ENCODE measurements around the gene KMT2B.
"Not testable (repeated sequence)": the region's sequence is repeated elsewhere in the genome, so short reads cannot be mapped to it uniquely, and the experiment has no call there.

Gene KMT2B

DNA sequence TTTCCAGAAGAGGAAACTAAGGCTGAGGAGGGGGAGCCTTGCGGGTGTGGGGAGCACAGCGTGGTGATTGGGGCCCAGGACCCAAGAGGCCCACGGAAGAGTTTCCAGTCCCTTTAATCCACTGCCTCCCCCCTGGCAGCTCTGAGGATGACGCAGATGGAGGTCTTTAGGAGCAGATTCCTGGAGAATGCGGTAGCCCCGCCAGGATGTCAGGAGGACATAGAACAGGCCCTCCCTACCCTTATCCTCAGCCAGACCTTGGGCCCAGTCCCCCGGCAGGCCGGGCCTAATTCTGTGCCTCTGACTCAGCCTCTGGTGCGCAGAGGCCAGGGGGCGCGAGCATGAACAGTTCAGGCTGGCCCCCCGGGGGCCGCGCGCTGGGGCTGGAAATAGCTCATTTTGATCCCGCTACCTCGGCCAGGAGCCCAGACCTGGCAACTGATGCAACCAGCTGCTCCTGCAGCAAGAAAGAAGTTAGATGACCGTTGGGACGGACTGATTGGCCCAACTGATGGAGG is 39.5 kb downstream of the KMT2B start:
- no peak for DNase-seq (ENCODE audit: low spot score)

DNA sequence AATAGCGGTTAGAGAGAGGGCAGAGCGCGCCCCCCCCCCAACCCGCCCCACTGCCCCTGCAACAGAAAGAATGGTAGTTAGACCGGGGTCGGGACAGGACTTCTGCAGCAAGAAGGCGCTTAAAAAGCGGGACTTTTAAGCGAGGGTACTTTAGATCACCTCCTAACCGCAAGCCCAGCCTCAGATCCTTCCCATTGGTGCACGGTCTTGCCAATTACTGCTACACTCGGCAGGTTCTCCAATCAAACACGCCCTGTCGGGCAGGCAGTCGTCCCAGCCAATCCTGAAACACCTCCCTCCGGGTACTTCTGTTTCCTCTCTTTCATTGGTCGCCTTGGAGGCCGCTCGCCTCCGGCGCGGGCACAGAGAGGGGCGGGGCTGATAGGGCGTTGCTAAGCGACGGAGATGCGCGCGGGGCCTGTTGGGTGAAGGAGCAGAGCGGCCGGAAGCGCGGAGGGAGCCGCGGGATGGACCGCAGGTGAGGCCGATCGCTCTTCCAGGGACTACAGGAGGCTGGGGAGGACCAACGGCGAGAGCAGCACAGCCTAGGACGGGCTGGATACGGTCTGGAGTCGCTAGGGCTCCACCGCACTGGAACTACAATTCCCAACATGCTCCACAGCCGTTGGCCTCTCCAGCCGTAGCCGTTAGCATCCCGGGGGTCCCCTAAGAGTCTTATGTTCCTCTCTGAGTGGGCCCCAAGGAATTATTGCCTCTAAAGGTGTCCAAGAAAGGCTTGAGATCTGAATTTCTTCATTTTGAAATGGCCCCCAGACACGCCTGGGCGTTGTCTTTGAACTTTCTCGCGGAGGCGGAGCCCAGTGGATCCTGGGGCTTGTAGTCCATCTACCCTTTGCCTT is 40.2 kb downstream of the KMT2B start, which contains the start of gene PROSER3:
Gene PROSER3 (plus strand): TSS at position 428 of the 860 bp plus-strand sequence. CDS start 40 bp downstream, at position 468.
- DNase-seq (ENCODE audit: low spot score) = peak; percentile 100

DNA sequence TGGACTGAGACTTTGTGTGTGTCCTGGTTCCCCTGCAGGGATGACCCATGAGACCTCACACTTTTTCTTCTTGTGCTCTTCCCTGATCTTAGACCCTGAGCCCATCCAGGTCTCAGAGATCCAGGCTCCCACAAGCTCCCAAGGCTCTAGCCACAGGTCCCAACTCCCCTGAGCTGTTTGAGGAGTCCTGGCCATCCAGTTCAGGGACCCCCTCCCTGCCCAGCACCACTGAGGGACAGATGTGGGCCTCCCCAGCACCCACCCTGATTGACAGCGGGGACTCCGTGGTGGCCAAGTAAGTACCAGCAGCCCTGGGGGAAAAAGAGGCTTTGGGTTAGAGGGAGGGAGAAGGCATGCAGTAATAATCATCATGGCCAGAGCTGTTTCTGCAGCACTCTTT is 41.9 kb downstream of the KMT2B start:
- DNase-seq (ENCODE audit: low spot score) = no peak

DNA sequence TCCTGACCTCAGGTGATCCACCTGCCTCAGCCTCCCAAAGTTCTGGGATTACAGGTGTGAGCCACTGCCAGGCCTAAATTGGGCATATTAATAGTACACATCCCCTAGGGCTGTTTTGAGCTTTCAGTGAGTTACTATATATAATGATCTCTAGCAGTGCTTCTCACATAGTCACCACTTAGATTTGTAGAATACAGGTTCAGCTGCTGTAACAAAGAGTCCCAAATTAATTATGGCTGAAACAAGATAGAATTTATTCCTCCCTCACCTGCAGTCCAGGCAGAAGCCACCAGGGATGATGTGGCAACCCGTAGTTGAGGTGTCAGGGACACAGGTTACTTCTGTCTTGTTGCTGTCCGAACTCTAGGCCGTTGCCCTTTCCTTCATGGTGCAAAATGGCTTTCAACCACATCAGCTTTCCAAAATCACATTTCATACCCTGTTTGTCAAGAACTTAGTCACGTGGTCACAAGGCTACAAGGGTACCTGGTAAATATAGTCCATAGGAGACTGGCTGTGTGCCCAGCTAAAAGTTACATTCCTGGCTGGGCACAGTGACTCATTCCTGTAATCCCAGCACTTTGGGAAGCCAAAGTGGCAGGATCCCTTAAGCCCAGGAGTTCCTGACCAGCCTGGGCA is 43.0 kb downstream of the KMT2B start:
- no peak for DNase-seq (ENCODE audit: low spot score)

DNA sequence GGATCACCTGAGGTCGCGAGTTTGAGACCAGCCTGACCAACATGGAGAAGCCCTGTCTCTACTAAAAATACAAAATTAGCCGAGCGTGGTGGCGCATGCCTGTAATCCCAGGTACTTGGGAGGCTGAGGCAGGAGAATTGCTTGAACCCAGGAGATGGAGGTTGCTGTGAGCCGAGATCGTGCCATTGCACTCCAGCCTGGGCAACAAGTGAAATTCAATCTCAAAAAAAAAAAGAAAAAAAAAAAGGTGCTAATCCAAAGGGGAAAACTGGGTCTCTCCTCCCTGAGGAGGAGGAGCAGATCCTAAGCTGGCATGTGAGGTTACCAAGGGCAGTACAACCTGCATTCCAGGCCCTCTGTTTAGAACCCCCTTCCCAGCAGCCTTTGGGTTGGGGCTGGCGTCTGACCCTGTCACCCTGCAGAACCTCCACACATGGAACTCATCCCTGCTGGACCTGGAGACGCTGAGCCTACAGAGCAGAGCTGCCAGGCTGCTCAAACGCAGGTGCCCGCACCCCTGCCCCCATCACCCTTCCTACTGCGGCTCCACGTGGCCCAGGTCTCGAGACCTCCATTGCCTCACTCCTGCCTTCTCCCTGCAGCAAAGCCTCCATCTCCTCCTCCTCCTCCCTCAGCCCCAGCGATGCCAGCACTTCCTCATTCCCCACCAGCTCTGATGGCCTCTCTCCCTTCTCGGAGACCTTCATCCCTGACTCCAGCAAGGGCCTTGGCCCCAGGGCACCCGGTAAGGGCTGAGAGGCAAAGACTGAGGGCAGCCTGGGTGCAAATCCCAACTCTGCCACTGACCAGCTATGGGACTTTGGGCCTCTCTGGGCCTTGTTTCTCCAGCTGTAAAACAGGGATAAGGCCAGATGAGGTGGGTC is 46.9 kb downstream of the KMT2B start:
- no peak for DNase-seq (ENCODE audit: low spot score)

DNA sequence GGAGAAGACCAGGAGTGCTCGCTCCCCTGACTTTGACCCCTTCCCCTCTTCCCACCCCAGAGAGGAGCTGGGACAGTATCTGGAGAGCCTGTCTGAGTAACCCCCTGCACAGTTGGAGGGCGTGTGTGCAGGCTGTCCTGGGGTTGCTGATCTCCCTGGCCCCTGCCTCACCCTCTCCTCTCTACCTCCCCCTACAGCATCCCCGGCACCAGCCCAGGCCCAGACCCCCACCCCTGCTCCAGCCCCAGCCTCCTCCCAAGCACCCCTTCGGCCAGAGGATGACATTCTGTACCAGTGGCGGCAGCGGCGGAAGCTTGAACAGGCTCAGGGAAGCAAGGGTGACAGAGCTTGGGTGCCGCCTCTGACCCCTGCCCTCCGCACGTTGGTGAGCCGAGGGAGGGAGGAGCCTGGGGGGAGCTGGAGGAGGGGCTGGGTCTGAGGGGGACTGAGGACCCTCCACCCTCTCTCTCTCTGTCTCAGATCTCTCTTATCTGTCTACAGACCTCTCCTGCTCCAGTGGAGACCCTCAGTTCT is 48.8 kb downstream of the KMT2B start:
- DNase-seq (ENCODE audit: low spot score) = no peak

DNA sequence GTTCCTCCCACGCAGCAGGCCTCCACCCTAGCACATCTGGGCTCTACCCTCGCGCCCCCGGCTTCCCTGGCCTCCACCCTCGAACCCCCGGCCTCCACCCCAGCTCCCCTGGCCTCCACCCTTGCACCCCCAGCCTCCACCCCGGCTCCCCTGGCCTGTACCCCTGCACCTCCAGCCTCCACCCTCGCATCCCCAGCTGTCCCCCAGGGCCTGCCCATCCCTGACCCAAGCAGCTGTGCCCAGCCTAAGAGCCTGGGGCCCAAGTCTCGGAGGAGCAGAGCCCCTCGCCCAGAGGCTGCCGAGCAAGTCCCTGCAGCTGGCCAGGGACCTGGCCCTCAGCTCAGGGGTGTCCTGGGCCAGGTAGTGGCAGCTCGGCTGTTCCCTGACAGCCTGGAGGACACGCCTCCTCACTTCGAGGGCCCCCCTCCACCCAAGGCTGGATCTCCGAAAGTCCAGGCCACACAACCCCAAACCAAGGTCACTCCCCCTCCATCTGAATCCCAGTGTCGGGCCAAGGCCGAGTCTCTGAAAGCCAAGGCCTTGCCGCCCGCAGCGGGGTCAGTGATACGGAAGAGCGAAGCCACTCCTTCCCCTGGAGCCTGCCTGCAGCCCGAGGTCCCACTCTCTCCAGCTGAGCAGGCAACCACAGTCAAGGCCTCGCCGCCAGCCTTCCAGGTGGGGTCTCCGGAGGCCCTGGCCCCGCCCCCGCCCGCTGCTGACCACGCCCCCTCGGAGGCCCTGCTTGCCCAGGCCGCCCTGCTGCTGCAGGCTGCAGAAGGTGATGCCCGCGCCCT is 49.7 kb downstream of the KMT2B start:
- DNase-seq (ENCODE audit: low spot score) = peak; percentile 61

DNA sequence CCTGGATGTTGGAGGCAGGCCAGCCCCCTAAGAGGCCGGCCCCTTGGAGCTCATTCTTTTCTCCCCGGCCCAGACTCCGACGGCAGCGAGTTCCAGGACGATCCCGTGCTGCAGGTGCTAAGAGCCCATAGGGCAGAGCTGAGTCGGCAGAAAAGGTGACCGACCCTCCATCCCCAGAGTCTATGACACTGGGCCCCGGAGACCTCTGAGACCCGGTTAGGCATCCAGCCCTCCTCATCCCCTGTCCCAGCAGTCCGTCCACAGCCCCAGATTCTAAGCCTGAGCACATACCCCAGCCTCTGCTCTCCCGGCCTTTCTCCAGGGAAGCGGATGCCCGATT is 50.2 kb downstream of the KMT2B start:
- DNase-seq (ENCODE audit: low spot score) = no peak

DNA sequence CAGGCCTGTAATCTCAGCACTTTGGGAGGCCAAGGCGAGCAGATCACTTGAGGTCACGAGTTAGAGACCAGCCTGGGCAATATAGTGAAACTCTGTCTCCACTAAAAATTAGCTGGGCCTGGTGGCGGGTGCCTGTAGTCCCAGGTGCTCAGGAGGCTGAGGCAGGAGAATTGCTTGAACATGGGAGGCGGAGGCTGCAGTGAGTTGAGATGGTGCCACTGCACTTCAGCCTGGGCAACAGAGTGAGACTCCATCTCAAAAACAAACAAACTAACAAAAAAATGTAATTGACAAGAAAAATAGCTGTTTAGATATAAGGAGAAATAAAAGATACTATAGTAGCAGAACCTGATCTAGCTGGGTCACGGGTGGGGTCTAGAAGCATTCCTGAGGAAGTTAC is 54.6 kb downstream of the KMT2B start:
- DNase-seq (ENCODE audit: low spot score) = not testable (repeated sequence)

DNA sequence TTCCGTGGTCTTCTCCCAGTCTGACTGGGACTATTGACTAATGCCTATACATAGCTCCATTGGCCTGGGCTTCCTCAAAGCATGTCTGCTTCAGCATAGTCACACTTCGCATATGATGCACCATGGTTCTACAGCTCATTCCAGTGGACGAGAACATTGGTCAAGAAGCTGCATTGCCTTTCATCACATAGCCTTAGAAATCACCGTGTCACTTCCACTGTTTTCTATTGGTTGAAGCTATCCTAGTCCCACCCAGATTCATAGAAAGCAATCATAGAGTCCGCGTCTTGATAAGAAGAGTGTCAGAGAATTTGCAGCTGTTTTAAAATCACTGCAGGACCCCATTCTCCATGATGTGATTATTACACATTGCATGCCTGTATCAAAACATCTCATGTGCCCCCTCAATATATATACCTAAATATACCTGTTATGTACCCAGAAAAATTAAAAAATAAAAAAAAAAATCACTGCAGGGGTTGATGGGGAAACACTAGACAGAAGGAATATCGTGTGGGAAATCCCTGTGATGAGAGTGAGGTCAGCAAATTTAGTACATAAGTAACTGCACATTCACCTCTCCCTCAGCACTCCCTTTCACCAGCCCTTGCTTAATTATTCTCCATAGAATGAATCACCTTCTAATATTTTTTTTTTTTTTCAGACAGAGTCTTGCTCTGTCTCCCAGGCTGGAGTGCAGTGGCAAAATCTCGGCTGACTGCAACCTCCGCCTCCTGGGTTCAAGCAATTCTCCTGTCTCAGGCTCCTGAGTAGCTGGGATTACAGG is 55.4 kb downstream of the KMT2B start:
- DNase-seq (ENCODE audit: low spot score) = no peak

DNA sequence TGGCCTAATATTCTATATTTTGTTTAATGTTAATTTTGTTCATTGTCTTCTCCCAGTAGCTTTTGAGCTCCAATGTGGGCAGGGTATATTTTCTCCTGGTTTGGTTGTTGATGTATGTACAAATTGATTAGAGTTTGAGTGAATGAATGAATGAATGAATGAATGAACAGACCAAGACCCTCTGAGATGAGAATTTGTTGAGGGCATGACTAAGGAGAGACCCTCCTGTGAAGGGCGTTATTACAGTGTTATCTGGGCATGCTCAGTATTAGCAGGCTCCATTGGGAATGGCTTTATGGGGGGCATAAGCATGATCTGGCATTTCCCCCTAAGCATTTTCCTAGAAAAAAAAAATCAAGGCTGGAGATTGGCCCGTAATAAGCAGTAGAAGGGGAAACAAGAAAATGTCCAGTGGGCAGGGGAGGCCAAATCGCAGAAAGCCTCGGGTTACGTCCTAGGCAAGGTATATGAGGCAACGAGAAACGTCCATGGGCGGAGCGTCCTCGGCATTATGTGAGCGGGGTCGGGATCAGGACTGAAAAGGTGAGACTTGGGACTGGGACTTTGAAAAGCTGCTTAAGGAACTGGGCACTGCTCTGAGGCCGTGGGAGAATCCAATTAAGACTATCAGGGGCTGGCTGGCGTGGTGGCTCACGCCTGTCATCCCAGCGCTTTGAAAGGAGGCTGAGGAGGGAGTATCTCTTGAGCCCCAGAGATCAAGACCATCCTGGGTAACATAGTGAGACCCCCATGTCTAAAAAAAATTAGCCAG is 56.7 kb downstream of the KMT2B start:
- no peak for DNase-seq (ENCODE audit: low spot score)

DNA sequence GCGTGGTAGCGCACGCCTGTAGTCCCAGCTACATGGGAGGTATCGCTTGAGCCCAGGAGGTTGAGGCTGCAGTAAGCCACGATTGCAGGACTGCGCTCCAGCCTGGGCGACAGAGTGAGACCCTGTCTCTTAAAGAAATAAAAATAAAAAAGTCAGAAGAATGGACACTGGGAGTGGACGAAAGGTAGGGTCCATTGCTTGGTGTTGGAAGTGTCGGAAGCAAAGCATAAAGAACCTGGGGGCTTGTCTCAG is 57.2 kb downstream of the KMT2B start:
- DNase-seq (ENCODE audit: low spot score) = no peak

DNA sequence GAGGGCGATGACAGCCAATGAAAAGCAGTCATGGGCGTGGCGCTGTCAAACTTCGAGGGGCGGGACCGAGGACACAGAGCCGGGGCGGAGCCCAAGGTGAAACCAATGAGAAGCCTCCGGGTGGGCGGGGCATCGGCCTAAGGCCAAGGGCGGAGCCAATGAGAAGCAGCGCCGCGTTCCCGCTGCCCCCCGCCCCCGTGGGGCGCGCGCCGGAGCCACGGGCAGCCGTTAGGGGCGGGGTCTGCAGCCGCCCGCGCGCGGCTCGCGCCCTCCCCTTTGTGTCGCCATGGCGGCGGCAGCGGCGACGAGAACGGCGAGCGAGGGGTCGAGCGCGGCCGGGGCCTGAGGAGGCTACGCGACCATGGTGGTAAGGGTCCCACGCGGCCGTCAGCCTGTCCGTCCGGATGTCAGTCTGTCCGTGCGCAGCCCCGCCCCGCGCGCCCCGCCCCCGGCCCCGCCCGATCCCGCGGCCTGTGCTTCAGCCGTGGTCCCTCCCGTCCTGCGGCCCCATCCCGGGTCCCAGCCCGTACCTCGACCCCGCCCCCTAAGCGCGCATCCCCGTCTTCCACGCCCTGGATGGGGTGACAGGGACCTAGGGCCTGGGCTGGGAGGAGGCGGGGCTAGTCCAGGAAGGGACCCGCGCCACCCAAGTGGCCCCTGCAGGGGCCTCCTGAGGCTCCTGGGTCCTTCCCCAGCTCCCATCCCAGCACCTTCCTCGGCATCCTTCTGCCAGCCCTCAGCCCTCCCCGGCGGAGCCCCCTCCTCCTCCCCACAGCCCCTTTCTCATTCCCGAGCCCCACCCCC is 57.7 kb downstream of the KMT2B start, which contains the start of gene ARHGAP33:
Gene ARHGAP33 (plus strand): TSS at position 267 of the 804 bp plus-strand sequence. CDS start 95 bp downstream, at position 362.
- DNase-seq (ENCODE audit: low spot score) = peak; percentile 99

DNA sequence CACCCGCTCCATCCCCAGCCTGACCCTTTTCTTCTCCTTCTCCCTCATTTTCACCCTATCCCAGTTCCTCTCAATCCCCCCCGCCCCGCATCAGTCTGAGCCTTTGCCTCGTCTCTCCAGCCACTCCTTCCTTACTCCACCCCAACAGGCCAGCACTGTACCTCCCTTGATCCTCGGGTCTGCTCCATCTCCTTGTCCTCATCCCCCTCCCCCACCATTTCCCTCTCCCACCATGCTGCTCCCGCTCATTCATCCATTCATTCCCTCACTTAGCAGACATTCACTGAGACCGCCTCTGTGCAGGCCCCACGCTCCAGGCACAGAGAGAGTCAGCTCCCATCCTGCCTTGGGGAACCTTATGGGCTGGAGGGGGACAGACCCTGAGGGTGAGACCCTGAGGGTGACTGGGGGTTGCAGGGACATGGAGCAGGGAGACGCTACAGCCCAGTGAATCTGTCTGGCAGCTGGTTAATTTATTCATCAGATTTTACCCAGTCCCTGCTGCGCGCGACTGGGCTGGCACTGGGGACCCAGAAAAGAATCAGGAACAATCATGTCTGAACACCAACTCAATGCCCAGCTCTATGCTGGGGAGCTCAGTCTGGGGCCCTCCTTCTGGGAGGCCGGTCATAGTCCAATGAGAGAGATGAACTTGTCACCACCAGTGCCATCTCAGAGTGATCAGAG is 58.4 kb downstream of the KMT2B start:
- no peak for DNase-seq (ENCODE audit: low spot score)

DNA sequence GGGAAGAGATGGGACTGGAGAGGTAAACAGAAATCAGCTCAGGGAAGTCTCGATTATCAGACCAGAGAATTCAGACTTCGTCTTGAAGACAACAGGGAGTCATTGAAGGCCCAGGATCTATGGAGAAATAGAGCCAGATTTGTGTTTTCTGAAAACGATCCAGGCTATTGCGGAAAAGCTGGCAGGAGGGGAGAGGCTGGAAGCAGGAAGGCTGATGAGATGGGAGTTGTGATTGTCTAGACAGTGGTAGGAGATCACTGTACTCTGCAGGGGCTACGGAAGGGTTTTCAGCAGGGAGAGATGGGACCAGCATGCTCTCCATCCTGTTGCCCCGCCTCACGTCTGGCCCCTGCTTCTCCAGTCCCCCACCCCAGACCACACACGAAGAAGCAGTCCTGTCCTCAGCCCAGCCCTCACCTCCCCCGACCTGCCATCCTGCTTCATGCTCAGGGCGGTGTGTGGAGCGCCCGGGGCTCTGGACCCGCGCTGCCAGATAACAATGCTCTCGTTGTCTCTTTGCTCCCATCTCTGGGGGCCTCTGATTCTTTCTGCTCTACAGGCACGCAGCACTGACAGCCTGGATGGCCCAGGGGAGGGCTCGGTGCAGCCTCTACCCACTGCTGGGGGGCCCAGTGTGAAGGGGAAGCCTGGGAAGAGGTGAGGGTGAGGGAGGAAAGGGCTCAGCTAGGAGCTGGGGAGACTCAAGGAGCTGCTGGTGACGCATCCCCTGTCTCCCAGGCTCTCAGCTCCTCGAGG is 59.5 kb downstream of the KMT2B start:
- no peak for DNase-seq (ENCODE audit: low spot score)

DNA sequence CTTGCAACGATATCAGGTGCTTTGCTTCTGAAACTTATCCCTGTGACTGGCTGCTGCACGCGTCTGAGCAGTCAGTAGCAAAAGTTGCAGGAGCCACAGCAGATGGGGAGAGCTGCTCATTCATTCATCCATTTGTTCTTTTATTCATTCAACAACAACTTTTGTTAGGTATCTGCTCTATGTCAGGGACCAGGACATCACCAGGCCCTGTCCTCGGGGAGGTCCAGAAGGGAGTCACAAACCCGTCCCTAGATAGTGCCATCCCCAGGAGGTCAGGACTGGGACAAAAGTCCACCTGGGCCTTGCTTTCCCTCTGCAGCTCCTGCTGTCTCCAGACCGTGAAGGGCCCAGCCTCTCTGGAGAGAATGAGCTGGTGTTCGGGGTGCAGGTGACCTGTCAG is 60.2 kb downstream of the KMT2B start:
- DNase-seq (ENCODE audit: low spot score) = no peak

DNA sequence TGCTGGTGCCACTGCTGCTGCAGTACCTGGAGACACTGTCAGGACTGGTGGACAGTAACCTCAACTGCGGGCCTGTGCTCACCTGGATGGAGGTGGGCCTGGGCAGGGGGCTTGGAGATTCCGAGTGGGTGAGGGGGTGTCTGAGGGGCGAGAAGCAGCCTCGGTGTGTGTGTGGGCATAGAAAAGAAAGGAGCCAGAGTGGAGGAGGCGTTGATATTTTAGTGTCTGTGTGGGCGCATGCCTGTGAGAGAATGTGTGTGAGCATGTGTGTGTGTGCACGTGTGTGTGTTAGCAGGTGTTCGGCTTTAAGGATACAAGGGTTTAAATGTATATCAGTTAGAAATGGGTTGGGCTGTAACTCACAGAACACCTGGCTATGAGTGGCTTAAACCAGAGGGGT is 61.2 kb downstream of the KMT2B start:
- no peak for DNase-seq (ENCODE audit: low spot score)

DNA sequence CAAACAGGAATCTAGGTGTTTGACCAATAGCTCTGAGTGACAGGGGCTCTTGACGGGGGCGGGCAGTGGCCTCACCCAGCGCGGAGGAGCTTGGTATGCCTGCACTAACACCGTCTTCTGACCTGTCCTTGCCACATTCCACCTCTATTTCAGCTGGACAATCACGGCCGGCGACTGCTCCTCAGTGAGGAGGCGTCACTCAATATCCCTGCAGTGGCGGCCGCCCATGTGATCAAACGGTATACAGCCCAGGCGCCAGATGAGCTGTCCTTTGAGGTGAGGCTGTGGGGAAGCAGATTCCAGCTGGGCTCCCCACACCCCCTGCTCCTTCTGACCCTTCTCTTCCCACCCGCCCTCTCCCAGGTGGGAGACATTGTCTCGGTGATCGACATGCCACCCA is 62.3 kb downstream of the KMT2B start:
- no peak for DNase-seq (ENCODE audit: low spot score)
